GM18873 (cell line): Measurements from ENCODE around the gene INCA1.
"Not testable (repeated sequence)": the region's sequence is repeated elsewhere in the genome, so short reads cannot be mapped to it uniquely, and the experiment has no call there.

Experiments used
- ATAC-seq: cut with Tn5 transposase; IDR thresholded peaks from one replicate; pipeline ENCODE4 v1.9.1; 2021; ENCODE audit warnings: mild to moderate bottlenecking, moderate library complexity, moderate number of reproducible peaks; ENCODE audit not compliant: unreplicated experiment, low FRiP score

Gene INCA1, protein sequence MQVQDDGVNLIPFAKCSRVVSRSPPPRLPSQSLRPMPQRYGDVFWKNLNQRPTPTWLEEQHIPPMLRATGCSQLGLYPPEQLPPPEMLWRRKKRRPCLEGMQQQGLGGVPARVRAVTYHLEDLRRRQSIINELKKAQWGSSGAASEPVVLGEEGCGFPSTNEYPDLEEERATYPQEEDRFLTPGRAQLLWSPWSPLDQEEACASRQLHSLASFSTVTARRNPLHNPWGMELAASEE

DNA sequence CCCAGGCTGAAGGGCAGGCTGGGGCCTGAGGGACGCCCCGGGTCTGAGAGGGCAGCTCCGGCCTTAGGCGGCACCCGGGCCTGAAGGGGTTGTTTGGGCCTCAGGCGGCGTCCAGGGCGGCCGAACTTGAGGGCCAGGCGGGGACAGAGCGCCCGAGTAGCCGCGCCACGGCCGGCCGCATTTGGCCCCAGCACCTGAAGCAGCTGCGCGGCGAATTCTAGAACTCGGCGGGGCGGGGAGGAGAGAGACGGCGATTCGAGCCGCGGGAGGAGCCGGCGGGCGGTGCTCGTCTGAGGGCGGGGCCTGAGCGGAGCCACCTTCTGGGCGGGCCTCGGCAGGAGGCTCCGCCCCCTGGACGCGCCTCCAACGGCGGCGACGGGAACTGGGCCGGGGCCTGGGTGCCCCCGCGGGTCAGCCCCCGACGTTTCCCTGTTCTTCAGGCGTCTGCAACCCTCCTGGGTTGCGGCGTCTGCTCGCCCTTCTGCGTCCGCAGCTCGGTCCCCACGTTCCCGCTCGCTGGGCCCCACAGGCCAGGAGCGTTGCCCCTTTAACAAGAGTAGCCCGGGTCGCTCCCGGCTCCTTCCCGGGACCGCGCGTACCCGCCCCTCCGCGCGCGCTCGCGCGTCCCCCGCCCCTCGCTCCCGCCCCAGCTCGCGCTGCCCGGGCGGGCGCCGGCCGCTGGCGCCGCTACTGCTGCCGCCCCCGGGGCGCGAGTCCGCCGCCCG lies at the start of gene INCA1, which contains the start of gene KIF1C:
INCA1 (minus strand) TSS at position 221 of the 725 bp plus-strand sequence. CDS start 3,085 bp downstream, outside the sequence.
KIF1C (plus strand) TSS at position 649 of the 725 bp plus-strand sequence. CDS start 2,297 bp downstream, outside the sequence.
- peak; percentile 78 for ATAC-seq

DNA sequence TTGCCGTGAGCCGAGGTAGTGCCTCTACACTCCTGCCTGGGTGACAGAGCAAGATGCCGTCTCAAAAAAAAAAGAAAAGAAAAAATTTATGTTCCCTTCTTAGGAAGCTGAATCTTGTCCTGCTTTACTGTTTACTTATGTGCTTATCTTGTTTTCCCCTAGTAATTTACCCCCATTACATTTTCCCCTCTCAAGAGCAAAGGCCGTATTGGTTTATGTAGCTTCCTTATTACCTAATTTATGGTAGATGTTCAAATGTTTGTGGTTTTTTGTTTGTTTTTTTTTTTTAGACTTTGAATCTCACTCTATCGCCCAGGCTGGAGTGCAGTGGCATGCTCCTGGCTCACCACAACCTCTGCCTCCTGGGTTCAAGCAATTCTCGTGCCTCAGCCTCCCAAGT lies 48.2 kb upstream of the INCA1 start:
- no peak for ATAC-seq

DNA sequence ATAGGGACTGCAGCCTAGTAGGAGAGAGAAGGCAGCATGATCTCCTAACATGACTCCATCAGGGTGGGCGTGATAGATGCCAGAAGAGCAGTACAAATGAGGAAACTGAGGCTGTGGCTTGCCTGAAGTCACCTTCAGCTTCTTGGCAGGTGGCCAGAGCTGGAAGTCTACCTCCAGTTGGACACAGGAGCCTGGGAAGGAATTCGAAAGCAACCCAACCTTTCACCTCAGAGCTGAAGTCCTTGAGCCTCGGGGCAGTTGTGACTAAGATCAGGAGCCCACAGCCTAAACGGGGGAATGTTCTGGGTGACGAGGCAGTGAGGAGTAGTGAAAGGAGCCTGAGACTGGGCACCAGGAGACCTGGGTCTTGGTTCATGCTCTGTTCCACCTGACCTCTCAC lies 47.3 kb upstream of the INCA1 start:
- no peak for ATAC-seq

DNA sequence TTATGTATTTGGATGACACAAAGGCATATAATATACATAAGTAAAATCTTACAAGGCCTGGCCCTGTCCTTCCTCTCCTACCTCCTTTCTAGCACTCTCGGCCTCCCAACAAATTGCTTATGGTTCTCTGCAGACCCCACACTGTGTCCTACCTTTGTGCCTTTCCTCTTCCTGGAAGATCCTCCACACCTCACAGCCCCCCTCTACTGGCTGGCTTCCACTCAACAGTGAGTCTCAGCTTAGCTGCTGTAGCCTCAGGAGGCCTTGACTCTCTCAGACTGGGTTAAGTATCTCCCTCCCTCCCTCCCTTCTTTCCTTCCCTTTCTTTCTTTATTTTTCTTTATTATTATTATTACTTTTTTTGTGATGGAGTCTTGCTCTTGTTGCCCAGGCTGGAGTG lies 46.2 kb upstream of the INCA1 start:
- ATAC-seq: no peak

DNA sequence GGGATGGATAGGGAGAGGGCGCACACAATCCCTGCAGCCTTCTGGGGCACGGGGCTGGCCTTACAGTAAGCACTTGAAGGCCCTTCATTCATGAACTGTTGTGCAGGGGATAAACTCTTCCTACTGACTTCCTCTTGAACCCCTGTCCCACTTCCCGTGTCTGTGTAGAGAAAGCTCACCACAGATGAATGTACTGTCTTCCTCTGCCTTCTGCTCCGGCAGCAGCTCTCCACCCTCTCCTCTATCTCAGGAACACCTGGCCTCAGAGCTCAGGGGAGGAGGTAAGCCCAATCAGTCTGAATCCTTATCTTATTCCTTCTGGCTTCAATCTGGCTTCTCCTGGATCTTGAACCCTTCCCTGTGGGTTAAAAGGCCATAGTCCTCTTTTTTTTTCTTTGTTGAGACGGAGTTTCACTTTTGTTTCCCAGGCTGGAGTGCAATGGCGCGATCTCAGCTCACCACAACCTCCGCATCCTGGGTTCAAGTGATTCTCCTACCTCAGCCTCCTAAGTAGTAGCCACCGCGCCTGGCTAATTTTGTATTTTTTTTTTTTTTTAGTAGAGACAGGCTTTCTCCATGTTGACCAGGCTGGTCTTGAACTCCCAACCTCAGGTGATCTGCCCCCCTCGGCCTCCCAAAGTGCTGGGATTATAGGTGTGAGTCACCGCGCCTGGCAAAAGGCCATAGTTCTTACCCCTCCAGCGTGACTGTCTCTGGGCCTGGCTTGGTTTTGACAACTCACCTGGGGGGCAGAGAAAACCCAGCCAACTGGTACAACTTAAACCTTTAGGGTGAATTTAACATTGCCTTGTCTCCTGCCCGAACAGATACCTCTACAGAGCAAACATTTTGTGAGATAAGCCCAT lies 45.1 kb upstream of the INCA1 start:
- no peak for ATAC-seq

DNA sequence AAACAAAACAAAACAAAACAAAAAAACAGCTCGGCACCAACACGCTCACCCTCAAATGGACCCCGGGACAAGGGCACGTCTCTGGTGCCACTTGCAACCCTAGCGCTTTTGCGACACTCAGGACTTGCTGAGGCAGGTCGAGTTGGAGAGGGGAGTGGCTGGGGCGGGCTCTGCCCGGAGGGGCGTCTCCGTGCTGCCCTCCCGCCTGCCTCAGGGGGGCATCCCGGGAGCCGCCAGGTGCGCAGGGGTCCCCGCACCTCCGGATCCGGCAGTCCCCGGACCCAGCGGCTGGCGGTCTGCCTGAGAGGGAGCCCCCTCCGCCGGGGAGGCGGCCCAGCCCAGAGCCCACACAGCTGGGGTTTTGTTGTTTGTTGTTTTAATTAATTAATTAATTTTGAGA lies 38.0 kb upstream of the INCA1 start, which contains the start of gene SLC52A1:
SLC52A1 (minus strand) TSS at position 112 of the 400 bp plus-strand sequence. CDS start 820 bp downstream, outside the sequence.
- no peak for ATAC-seq

DNA sequence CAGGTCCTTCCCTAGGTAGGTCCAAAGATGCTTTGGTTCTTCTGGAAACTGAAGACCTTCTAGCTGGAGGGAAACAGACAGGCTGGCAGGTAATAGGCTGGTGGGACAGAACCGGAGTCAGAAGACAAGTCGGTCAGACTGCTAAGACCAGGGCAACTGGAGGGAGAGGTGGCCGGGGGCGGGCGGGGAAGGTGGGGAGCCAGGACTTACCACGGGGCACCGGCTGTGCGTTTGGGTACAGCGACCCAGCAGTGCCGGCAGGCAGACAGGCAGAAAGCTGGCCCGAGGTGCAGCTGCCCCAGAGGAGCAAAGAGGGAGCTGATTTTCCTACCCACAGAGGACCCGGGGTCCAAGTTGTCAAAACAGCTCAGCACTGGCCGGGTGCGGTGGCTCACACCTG lies 37.3 kb upstream of the INCA1 start:
- no peak for ATAC-seq

DNA sequence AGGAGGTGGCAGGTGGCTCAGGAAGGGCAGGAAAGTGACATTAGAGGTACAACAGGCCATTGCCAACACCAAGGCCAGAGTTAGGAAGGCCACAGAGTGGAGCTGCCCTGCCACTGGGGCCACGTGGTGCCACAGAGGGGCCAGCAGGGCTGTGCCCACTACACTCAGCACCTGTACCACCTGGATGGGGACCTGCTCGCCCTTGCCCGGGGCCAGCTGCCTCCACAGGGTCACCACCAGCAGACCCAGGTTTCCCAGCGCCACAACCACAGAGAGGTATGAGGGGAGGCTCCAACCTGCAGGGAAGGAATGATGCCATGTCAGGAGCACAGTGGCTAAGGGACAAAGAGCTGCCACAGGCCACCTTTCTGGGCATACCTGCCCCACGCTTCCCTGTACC lies 36.7 kb upstream of the INCA1 start:
- no peak for ATAC-seq

DNA sequence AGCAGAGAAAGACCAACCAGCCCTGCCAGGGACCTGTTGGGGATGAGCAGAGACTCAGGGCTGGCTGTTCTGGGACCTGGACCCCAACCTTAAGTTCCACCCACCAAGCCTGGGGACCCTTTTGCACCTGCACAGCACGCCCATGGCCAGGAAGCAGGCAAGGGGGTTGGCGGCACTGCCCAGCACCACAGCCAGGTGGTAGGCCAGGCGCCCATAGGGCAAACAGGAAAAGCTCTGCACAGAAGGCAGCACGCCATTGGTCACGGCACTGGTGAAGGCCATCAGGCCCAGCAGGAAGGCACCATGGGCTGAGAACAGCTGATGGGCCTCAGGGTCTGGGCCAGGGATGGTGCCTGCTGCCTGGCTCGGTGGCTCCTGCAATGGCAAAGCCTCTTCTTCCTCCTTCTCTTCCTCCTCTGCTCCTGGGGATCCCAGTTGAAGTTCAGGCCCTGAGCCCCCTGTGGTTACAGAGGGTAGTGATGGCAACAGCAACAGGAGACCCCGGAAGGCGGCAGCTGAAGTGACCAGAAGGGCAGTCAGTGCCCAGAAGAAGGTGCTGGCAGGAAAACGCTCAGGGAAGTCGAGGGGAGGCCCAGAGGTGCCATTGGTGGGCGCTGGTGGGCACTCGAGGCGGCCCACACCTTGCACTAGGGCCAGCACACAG lies 36.2 kb upstream of the INCA1 start:
- no peak for ATAC-seq

DNA sequence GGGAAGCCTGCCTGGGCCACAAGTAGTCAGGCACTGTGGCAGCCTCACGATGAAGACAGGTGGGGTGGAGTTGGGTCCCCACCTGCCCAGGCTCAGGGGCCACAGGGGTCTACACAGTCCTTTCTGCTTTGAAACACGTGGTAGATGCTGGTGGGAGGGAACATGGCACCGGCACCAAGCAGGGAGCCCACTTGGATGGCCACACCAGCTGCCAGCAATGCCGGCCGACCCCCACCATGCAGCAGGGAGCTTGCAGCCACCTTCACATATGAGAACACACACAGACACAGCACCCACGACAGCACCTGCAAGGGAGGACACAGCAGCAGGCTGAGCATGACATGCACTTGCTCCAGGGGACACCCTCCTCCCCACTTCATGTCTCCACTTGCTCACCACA lies 35.5 kb upstream of the INCA1 start:
- ATAC-seq: no peak

DNA sequence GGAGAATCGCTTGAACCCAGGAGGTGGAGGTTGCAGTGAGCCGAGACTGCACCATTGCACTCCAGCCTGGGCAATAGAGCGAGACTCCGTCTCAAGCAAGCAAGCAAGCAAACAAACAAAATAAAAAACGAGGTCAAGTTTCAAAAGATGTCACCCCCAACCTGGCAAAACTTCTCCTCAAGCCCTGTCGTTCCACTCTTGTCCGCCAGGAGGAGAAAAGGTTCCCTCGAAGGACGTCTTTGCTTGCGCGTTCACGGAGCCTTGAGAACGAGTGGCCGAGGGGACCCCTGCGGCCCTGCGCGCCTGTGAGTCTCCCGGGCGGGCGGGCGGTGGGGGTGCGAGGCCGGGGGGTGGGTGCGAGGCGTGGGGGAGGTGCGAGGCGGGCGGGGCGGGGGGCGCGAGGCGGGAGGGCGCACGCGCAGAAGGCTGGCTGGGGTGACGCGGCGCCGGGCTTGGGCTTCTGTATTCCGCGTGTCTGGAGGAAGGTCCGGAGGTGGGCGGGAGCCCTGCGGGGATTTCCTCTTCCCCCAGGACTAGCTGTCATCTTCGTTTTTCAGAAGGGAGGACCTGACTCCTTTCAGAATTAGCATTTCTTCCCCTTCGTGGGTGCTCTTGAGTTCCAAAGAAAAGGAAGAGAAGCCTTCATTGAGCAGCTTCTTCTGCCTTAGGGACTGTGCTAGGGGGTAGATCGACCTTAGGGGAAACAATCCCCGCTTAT lies 34.2 kb upstream of the INCA1 start:
- no peak for ATAC-seq

DNA sequence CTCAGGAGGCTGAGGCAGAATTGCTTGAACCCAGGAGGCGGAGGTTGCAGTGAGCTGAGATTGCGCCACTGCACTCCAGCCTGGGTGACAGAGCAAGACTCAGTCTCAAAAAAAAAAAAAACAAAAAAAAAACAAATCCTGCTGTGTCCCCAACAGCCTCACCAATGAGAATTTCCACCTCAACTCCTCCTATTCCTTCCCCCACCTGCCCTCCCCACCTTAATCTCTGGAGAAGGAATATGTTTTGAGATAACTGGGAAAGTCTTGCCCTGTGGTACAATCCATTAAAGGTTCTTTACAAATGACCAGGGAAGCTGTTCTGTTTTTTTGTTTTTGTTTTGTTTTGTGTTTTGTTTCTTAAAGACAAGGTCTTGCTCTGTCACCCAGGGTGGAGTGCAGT lies 32.8 kb upstream of the INCA1 start:
- not testable (repeated sequence) for ATAC-seq

DNA sequence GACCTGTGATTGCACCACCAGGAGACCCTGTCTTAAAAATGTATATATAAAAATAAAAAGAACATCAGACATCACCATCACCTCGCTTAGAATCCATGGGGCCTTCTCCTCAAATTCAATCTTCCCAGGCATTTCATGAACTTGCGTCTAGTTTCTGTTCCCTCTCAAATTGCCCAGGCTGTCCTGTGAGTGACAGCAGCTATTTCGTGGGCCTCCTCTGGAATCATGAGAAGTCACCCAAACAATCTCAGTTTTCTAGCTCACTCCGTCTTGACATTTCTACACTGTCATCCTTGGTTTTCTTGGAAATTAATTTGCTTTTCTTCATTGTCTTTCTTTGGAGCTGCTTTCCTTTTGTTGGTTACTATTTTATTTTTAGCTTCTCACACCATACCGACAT lies 30.6 kb upstream of the INCA1 start:
- no peak for ATAC-seq

DNA sequence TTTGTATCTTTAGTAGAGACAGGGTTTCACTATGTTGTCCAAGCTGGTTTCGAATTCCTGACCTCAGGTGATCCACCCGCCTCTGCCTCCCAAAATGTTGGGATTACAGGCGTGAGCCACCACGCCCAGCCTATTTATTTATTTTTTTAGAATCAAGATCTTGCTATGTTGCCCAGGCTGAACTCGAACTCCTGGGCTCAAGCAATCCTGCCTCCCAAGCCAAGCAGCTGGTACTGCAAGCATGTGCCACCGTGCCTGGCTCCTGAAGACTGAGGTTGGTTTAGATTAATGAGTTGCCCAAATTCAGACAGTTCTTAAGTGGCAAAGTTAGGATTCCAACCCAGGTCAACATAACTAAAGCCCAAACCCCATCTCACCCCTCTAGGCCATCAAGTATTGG lies 30.0 kb upstream of the INCA1 start:
- no peak for ATAC-seq

DNA sequence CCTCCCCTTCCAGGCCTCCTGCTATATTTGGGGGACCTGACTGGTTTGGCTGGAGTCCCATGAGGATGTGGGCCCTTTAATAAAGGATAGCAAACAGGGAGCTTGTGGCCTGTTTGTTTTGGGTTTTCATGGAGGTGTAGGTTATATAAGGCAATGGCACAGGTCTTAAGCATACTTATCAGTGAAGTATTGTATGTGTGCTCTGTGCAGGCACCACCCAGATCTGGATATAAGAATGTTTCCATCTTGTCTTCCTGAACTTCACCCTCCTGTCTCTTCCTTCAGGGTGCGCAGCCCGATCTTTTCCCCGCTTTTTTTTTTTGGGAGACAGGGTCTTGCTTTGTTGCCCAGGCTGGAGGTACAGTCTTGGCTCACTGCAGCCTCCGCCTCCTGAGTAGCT lies 27.3 kb upstream of the INCA1 start:
- no peak for ATAC-seq

DNA sequence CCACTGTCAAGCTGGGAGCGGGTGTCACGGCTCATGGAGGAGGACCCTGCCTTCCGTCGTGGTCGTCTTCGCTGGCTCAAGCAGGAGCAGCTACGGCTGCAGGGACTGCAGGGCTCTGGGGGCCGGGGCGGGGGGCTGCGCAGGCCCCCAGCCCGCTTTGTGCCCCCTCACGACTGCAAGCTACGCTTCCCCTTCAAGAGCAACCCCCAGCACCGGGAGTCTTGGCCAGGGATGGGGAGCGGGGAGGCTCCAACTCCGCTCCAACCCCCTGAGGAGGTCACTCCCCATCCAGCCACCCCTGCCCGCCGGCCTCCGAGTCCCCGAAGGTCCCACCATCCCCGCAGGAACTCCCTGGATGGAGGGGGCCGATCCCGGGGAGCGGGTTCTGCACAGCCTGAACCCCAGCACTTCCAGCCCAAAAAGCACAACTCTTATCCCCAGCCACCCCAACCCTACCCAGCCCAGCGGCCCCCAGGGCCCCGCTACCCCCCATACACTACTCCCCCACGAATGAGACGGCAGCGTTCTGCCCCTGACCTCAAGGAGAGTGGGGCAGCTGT lies 26.3 kb upstream of the INCA1 start:
- ATAC-seq: no peak

DNA sequence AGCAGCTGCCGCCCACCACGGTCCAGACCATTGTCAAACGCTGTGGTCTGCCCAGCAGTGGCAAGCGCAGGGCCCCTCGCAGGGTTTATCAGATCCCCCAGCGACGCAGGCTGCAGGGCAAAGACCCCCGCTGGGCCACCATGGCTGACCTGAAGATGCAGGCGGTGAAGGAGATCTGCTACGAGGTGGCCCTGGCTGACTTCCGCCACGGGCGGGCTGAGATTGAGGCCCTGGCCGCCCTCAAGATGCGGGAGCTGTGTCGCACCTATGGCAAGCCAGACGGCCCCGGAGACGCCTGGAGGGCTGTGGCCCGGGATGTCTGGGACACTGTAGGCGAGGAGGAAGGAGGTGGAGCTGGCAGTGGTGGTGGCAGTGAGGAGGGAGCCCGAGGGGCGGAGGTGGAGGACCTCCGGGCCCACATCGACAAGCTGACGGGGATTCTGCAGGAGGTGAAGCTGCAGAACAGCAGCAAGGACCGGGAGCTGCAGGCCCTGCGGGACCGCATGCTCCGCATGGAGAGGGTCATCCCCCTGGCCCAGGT lies 24.9 kb upstream of the INCA1 start:
- ATAC-seq: no peak

DNA sequence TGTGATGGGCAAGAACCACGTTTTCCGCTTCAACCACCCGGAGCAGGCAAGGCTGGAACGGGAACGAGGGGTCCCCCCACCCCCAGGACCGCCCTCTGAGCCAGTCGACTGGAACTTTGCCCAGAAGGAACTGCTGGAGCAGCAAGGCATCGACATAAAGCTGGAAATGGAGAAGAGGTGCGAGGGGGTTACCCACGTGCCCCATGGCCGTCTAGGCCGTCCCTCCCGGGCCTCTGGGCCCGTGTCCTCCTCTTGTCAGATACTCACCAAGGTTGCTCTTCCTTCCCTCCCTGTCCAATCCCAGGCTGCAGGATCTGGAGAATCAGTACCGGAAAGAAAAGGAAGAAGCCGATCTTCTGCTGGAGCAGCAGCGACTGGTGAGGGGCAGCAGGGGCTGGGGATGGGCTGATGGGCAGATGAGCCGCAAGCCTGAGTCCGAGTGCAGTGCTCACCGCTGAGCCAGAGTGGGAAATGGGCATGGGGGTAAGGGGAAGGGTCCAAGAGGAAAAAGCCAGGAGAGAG lies 23.2 kb upstream of the INCA1 start:
- no peak for ATAC-seq

DNA sequence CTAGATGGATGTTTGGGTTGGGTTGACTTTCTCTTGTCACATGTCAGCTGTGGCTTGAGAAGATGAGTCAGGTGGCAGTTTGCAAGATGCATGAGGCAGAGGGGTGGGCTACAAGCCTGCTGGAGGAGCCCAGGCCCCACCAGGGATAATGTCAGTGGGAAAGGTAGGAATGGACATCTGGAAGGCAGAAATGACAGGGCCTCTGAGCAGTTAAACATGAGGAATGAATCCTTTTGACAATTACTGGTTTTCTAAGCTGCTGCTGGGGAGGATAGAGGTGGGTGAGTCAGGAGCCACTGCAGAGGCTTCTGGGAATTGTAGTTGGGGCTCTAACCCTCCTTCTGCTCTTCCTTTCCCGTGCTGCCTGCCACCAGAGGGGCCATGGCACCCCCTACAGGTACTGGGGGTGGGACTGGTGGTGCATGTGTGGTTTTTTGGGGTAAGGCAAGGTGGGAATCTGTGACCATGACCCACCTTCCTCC lies 22.2 kb upstream of the INCA1 start:
- no peak for ATAC-seq
